OCI-LY1 (cell line): ENCODE data around the gene DTNB.

Experiments
- EZH2 ChIP-seq: fragments of 200-600 bp; sonication (generic), shearing (Covaris generic); IDR thresholded peaks from 2 replicates; pipeline ENCODE4 v1.8.0; 2017; ENCODE audit warnings: borderline replicate concordance, mixed run types, mild to moderate bottlenecking, antibody characterized with exemption, low read length, moderate library complexity, mixed read lengths
- TF ChIP-seq, protein P1 (sequence below): fragments of 200-600 bp; sonication (generic), shearing (Covaris generic); IDR thresholded peaks from 2 replicates; pipeline ENCODE4 v1.5.1; 2017; ENCODE audit warnings: mild to moderate bottlenecking, antibody characterized with exemption, low read length, moderate library complexity, mixed read lengths

DNA sequence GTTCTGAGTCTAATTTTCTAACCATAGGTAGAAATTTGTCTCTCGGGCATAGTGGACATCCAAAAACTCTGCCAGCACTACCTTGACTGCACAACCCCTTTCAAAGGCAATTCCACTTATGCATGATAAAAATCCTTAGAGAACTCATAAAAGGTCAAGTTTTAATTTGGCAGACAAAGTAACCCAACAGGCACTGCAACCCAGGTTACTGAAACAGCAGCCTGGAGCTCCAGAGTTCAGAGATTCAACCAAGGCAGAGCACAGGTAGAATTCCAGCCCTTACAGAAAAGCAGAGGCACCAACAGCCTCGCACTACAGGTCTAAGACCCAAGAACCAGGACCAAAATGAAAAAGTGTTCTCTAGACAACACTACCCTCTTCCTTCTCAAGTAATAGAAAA is 1.8 kb downstream of the DTNB start:
- TF ChIP-seq, protein P1, sequence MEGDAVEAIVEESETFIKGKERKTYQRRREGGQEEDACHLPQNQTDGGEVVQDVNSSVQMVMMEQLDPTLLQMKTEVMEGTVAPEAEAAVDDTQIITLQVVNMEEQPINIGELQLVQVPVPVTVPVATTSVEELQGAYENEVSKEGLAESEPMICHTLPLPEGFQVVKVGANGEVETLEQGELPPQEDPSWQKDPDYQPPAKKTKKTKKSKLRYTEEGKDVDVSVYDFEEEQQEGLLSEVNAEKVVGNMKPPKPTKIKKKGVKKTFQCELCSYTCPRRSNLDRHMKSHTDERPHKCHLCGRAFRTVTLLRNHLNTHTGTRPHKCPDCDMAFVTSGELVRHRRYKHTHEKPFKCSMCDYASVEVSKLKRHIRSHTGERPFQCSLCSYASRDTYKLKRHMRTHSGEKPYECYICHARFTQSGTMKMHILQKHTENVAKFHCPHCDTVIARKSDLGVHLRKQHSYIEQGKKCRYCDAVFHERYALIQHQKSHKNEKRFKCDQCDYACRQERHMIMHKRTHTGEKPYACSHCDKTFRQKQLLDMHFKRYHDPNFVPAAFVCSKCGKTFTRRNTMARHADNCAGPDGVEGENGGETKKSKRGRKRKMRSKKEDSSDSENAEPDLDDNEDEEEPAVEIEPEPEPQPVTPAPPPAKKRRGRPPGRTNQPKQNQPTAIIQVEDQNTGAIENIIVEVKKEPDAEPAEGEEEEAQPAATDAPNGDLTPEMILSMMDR: no peak
- TF ChIP-seq EZH2: no peak
